HUES6 (cell line): ENCODE results near the gene DAG1.
A peak's percentile ranks its signal among the peaks of the same experiment; 100 is the strongest.
"Not testable (repeated sequence)": the region's sequence is repeated elsewhere in the genome, so short reads cannot be mapped to it uniquely, and the experiment has no call there.

Source experiments
- H3K27ac ChIP-seq: 2 replicates; pipeline ENCODE4 v1.7.0; 2013; ENCODE audit warnings: low read depth, mild to moderate bottlenecking, low read length, inconsistent platforms
- H3K27me3 ChIP-seq: 2 replicates; pipeline ENCODE4 v1.6.1; 2013; ENCODE audit warnings: low read length; ENCODE audit not compliant: control insufficient read depth, insufficient read depth
- H3K36me3 ChIP-seq: 2 replicates; pipeline ENCODE4 v1.6.1; 2013; ENCODE audit warnings: low read length; ENCODE audit not compliant: control insufficient read depth, insufficient read depth
- H3K4me1 ChIP-seq: 2 replicates; pipeline ENCODE4 v1.6.1; 2013; ENCODE audit warnings: low read length; ENCODE audit not compliant: control insufficient read depth, insufficient read depth
- H3K4me3 ChIP-seq: 2 replicates; pipeline ENCODE4 v1.5.1; 2013; ENCODE audit warnings: low read depth, low read length
- H3K9ac ChIP-seq: one replicate; pipeline ENCODE4 v1.6.1; 2013; ENCODE audit warnings: mild to moderate bottlenecking, low read length
- H3K9me3 ChIP-seq: 2 replicates; pipeline ENCODE4 v1.6.1; 2013; ENCODE audit warnings: low read depth, low read length; ENCODE audit not compliant: control insufficient read depth, insufficient read depth

The DAG1 gene

GRCh38 chr3:49470714-49471420 lies 800 bp downstream of the DAG1 start:
- Histone ChIP-seq H3K4me1 (peaks cover 24% of the 10 kb centered on the region), H3K36me3 (peaks cover 2% of the 10 kb centered on the region; the same call in 1 of the 2 replicates), H3K4me3 (peak overlapping the region; percentile 98), H3K9ac (peak overlapping the region; percentile 89), H3K27ac (peak overlapping the region; percentile 91), H3K27me3 (no peaks in the 10 kb centered on the region), H3K9me3 (no peaks in the 10 kb centered on the region)

GRCh38 chr3:49471856-49472495 lies 1.9 kb downstream of the DAG1 start:
- Histone ChIP-seq H3K4me3 (peak overlapping the region; percentile 98), H3K27ac (no peak overlapping the region), H3K27me3 (no peaks in the 10 kb centered on the region), H3K36me3 (peaks cover 9% of the 10 kb centered on the region), H3K4me1 (peaks cover 21% of the 10 kb centered on the region), H3K9me3 (no peaks in the 10 kb centered on the region), H3K9ac (peak overlapping the region; percentile 9)

- H3K36me3 ChIP-seq: peaks cover 31% of the 10 kb centered on the region
- no peaks in the 10 kb centered on the region for H3K27me3 ChIP-seq
- no peaks in the 10 kb centered on the region for H3K9me3 ChIP-seq
- no peak overlapping the region for H3K4me3 ChIP-seq
- no peak overlapping the region for H3K9ac ChIP-seq
- peaks cover 7% of the 10 kb centered on the region for H3K4me1 ChIP-seq
- H3K27ac ChIP-seq: no peak overlapping the region
These were observed 6.5 kb downstream of the DAG1 start for GRCh38 chr3:49476563-49476962.

GRCh38 chr3:49482766-49483165 lies 12.7 kb downstream of the DAG1 start:
- Histone ChIP-seq H3K27ac (no peak overlapping the region), H3K27me3 (no peaks in the 10 kb centered on the region), H3K36me3 (peaks cover 27% of the 10 kb centered on the region), H3K4me3 (no peak overlapping the region), H3K4me1 (peaks cover 7% of the 10 kb centered on the region; the same call in 1 of the 2 replicates), H3K9me3 (no peaks in the 10 kb centered on the region), H3K9ac (no peak overlapping the region)

- H3K36me3 ChIP-seq: peaks cover 27% of the 10 kb centered on the region
- no peak overlapping the region for H3K27ac ChIP-seq
- no peaks in the 10 kb centered on the region for H3K27me3 ChIP-seq
- no peaks in the 10 kb centered on the region for H3K9me3 ChIP-seq
- H3K4me3 ChIP-seq: no peak overlapping the region
- peaks cover 7% of the 10 kb centered on the region; the same call in 1 of the 2 replicates for H3K4me1 ChIP-seq
- H3K9ac ChIP-seq: no peak overlapping the region
These were observed 14.4 kb downstream of the DAG1 start for GRCh38 chr3:49484471-49484870.

- Histone ChIP-seq H3K27me3 (no peaks in the 10 kb centered on the region), H3K27ac (no peak overlapping the region; the same call in 1 of the 2 replicates), H3K4me1 (peaks cover 7% of the 10 kb centered on the region; the same call in 1 of the 2 replicates), H3K9me3 (no peaks in the 10 kb centered on the region), H3K36me3 (peaks cover 28% of the 10 kb centered on the region), H3K9ac (no peak overlapping the region), H3K4me3 (no peak overlapping the region)
These were observed 19.2 kb downstream of the DAG1 start for GRCh38 chr3:49489247-49489646.

- Histone ChIP-seq H3K4me3 (no peak overlapping the region), H3K4me1 (no peaks in the 10 kb centered on the region), H3K36me3 (peaks cover 21% of the 10 kb centered on the region), H3K9me3 (no peaks in the 10 kb centered on the region), H3K9ac (no peak overlapping the region), H3K27ac (no peak overlapping the region), H3K27me3 (no peaks in the 10 kb centered on the region)
These were observed 22.9 kb downstream of the DAG1 start for GRCh38 chr3:49492969-49493368.

GRCh38 chr3:49493901-49494300 lies 23.8 kb downstream of the DAG1 start:
- Histone ChIP-seq H3K27ac (0 out of 2 replicates have a peak overlapping the region, but pooled peaks have one; percentile 15), H3K9ac (no peak overlapping the region), H3K4me1 (no peaks in the 10 kb centered on the region), H3K9me3 (no peaks in the 10 kb centered on the region), H3K4me3 (no peak overlapping the region), H3K36me3 (peaks cover 17% of the 10 kb centered on the region), H3K27me3 (no peaks in the 10 kb centered on the region)

GRCh38 chr3:49495023-49495422 lies 25.0 kb downstream of the DAG1 start:
- Histone ChIP-seq H3K4me1 (no peaks in the 10 kb centered on the region), H3K4me3 (no peak overlapping the region), H3K9me3 (no peaks in the 10 kb centered on the region), H3K36me3 (peaks cover 12% of the 10 kb centered on the region), H3K27ac (no peak overlapping the region), H3K9ac (no peak overlapping the region), H3K27me3 (no peaks in the 10 kb centered on the region)

GRCh38 chr3:49496845-49497244 lies 26.8 kb downstream of the DAG1 start:
- not testable (repeated sequence) for H3K27ac ChIP-seq, H3K9me3 ChIP-seq, H3K4me3 ChIP-seq, H3K9ac ChIP-seq, H3K27me3 ChIP-seq, H3K4me1 ChIP-seq
- peaks cover 12% of the 10 kb centered on the region for H3K36me3 ChIP-seq

GRCh38 chr3:49497606-49498005 lies 27.5 kb downstream of the DAG1 start:
- no peak overlapping the region for H3K4me3 ChIP-seq
- H3K36me3 ChIP-seq: peaks cover 16% of the 10 kb centered on the region

More at GRCh38 chr3:49497606-49498005, 27.5 kb downstream of the DAG1 start:
- Histone ChIP-seq H3K9me3 (no peaks in the 10 kb centered on the region), H3K27ac (no peak overlapping the region), H3K4me1 (0 out of 2 replicates have a peak, but pooled peaks cover 5% of the 10 kb centered on the region), H3K9ac (no peak overlapping the region), H3K27me3 (no peaks in the 10 kb centered on the region)
